NB4 (cell line): ENCODE results near the gene RUFY3.

Experiments
- DNase-seq: peaks from one replicate; pipeline ENCODE4 v3.0.0; 2010; ENCODE audit warnings: low read depth
- H3K4me3 ChIP-seq: one replicate; pipeline ENCODE4 v1.5.1; 2011; ENCODE audit warnings: mild to moderate bottlenecking, low read depth, low read length, moderate library complexity
- MYC ChIP-seq: IDR thresholded peaks from 2 replicates; pipeline ENCODE4 v1.6.1; 2011; ENCODE audit warnings: low read depth, low read length
- POLR2A ChIP-seq: IDR thresholded peaks from 2 replicates; pipeline ENCODE4 v1.6.1; 2011; ENCODE audit warnings: mild to moderate bottlenecking; ENCODE audit not compliant: insufficient read length; ENCODE audit errors: extremely low read depth
- TF ChIP-seq, protein P1 (sequence below): IDR thresholded peaks from 2 replicates; pipeline ENCODE4 v1.6.1; 2011; ENCODE audit warnings: low read depth, low read length
- TF ChIP-seq, protein P2 (sequence below): IDR thresholded peaks from one replicate; pipeline ENCODE4 v1.5.1; 2012; ENCODE audit warnings: low read depth, low read length

The RUFY3 gene

DNA sequence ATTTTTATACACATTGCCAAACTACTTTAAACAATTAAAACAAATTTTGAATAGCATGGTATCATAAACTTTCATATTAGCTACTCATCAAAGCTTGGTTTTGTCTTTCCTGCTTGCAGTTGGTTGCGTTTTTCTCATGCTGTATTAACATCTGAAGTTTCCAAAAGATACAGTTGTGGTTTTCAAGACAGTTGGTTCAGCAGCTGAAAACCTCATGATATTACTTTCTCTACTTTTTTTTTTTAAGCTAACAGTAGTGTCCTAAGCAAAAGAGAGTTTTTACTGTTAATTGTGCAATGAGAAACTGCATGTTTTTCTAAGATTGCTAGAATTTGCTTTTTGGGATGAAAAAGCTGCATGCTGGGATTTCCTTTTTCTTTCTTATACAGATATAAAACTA lies 15.2 kb downstream of the RUFY3 start:
- H3K4me3 ChIP-seq = no peak overlapping the region
- TF ChIP-seq, protein P1, sequence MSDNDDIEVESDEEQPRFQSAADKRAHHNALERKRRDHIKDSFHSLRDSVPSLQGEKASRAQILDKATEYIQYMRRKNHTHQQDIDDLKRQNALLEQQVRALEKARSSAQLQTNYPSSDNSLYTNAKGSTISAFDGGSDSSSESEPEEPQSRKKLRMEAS = no peak
- TF ChIP-seq POLR2A = no peak
- TF ChIP-seq, protein P2, sequence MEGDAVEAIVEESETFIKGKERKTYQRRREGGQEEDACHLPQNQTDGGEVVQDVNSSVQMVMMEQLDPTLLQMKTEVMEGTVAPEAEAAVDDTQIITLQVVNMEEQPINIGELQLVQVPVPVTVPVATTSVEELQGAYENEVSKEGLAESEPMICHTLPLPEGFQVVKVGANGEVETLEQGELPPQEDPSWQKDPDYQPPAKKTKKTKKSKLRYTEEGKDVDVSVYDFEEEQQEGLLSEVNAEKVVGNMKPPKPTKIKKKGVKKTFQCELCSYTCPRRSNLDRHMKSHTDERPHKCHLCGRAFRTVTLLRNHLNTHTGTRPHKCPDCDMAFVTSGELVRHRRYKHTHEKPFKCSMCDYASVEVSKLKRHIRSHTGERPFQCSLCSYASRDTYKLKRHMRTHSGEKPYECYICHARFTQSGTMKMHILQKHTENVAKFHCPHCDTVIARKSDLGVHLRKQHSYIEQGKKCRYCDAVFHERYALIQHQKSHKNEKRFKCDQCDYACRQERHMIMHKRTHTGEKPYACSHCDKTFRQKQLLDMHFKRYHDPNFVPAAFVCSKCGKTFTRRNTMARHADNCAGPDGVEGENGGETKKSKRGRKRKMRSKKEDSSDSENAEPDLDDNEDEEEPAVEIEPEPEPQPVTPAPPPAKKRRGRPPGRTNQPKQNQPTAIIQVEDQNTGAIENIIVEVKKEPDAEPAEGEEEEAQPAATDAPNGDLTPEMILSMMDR = no peak
- TF ChIP-seq MYC = no peak
- peak; percentile 26 for DNase-seq

DNA sequence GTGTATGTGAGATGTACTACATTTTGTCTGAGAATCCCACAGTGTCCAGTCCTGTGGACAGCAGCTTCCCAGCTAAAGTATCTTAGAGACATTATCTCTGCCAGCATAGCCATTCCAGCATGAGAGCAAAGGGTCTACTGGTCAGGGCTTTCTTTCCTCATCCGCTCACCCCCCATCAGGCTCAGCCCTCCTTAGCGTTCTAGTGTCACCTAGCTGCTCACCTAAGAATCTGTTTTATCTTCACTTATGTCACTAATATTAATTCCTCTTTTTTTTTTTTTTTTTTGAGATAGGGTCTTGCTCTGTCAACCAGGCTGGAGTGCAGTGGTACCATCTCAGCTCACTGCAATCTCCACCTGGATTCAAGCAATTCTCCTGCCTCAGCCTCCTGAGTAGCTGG lies 15.6 kb downstream of the RUFY3 start:
- TF ChIP-seq POLR2A (no peak), MYC (no peak)
- TF ChIP-seq, protein P1 = no peak
- TF ChIP-seq, protein P2 = no peak
- no peak overlapping the region for H3K4me3 ChIP-seq
- peak; percentile 4 for DNase-seq

DNA sequence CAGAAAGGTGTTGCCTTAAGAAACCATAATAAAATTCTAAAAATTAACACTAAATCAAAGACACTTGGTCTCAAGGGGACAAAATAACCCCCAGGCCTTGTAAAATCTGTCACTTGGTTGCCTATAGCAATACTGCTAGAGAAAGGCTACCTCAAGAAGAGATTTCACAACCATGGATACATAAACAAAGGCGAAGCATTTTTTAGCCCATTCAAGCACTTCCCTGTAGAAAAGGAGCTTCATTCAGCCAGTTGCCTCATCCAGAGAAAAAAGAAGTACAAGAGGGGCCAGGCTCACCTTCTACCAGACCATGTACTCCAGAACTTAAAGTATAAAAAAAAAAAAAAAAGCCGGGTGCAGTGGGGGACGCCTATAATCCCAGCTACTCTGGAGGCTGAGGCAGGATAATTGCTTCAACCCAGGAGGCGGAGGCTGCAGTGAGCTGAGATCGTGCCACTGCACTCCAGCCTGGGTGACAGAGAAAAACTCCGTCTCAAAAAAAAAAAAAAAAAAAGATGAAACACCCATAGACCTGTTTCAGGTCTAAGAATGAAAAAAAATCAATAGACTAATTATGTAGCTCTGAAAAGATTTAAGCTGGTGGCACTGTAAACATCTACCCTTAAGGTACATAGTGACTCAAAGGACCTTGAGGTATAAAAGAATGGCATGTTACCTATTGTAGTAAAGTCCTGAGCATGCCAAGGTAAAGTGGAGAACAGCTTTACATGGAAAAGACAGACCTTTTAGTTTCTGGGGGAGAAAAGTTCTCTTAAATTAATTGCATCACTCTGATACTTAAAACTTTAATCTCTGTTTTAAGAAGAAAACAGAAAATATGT lies 18.0 kb downstream of the RUFY3 start:
- peak; percentile 59 for DNase-seq

DNA sequence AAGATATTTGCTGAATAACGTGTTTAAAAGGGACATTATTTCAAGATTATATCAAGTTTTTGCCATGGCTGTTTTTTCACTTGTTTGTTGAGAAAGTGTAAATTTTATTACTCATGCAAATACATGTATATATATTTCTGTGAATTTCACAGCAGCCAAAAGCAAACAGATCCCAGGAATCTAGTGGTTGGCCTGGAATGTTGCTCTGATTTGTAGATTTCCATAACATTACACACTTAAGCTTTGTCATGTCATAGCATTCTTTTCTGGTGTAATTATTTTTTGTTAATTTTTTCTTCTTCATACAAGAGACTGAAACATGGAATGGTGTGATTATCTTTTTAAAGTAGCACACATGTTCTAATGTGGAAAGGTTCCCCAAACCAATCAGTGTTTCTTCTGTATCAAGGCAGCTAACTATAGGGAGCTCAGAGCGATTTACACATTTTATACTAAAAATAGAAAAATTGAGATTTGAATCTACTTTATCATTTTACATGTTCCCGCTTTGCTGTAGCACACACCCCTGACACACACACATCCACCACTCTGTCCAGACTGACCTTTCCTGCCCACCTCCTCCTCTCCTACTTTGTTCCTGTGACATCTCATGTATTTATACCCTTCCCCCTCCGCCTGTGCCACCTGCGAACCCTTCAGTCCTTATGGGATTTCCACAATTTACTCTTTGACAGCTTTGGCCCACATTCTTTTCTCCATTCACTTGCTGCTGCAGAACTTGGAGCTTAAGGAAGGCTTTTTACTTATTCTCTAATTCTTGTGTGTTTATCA lies 20.3 kb downstream of the RUFY3 start:
- DNase-seq = no peak
- no peak overlapping the region for H3K4me3 ChIP-seq
- TF ChIP-seq MYC (no peak), POLR2A (no peak)
- TF ChIP-seq, protein P2 = no peak
- TF ChIP-seq, protein P1 = no peak

More for the DNA sequence above, 18.0 kb downstream of the RUFY3 start:
- TF ChIP-seq, protein P1 = no peak
- TF ChIP-seq, protein P2 = no peak
- no peak for TF ChIP-seq POLR2A
- no peak for TF ChIP-seq MYC
- no peak overlapping the region for H3K4me3 ChIP-seq

DNA sequence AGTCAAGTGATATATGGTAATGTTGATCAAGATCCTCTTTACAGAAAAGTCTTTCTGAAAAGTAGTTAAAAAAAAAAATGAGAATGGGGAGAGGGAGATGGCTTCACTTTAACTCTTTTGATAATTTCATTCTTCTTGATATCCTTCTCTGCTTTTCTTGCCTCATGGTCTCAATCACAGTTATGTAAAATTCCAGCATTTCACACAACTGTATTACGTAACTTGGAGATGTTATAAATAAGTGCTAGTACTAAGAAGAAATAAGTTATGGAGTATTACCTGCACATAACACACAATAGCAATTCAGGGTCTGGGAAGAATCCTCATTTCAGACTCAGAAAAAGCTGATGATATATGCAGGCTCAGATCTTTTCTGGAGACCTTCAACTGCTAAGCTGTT lies 22.0 kb downstream of the RUFY3 start:
- H3K4me3 ChIP-seq = no peak overlapping the region
- DNase-seq = no peak
- TF ChIP-seq, protein P2 = no peak
- no peak for TF ChIP-seq MYC
- TF ChIP-seq POLR2A = no peak
- TF ChIP-seq, protein P1 = no peak
